Activated naive CD8-positive, alpha-beta T cell (primary cell): ENCODE results near the gene SNAPC4.

Source experiments
- H3K27ac Mint-ChIP-seq: one replicate; pipeline ENCODE4 v1.8.0; 2021; ENCODE audit warnings: mixed read lengths
- H3K27me3 Mint-ChIP-seq: one replicate; pipeline ENCODE4 v1.8.0; 2021; ENCODE audit warnings: mixed read lengths
- H3K36me3 Mint-ChIP-seq: one replicate; pipeline ENCODE4 v1.8.0; 2021; ENCODE audit warnings: mixed read lengths
- H3K4me1 Mint-ChIP-seq: one replicate; pipeline ENCODE4 v1.8.0; 2021; ENCODE audit warnings: low read depth, mixed read lengths
- H3K4me3 Mint-ChIP-seq: one replicate; pipeline ENCODE4 v1.8.0; 2021; ENCODE audit warnings: mild to moderate bottlenecking, mixed read lengths
- H3K9me3 Mint-ChIP-seq: one replicate; pipeline ENCODE4 v1.8.0; 2021; ENCODE audit warnings: low read depth, mixed read lengths

The SNAPC4 gene

DNA sequence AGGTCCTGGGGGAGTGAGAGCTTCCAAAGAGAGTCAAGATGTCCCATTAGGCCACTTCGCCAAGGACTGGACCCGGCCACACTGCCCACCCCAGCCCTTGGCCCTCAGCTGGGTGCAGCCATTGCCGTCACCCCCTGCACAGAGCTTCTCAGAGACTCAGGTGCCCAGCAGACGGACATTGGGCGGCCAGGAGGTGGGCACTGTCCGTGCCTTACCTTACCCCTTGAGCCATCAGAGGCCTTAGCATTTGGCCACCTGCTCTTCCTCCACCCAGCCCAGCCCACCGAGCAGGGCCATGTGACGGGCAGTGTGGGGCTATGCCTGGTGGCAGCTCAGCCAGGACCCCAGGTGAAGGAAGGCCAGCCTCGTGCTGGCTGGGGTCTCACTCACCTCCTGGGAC lies 33.1 kb downstream of the SNAPC4 start:
- Mint-ChIP-seq H3K27ac (no peak overlapping the region), H3K36me3 (no peaks in the 10 kb centered on the region), H3K9me3 (no peaks in the 10 kb centered on the region), H3K4me1 (peaks cover 5% of the 10 kb centered on the region), H3K4me3 (no peak overlapping the region), H3K27me3 (no peaks in the 10 kb centered on the region)

DNA sequence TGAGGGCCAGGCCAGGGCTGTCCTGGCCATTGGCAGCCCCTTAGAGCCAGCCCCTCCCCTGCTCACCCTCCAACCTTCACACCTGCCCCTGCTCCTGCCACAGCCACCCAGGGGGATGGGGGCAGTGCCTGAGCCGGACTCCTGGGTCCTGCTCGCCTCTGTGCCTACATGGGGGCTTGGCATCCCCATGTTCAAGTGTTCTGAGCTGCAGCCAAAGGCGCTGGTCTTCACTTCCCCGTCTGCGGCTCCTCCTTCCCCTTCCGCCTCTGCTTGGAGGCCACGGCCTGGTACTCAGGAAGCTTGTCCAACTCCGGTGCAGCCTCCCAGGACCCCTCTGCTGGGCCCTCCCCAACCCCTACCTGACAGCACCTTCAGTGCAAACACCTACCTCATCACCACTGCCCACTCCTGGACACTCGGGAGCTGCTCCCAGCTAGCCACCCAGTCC lies 34.2 kb downstream of the SNAPC4 start:
- Mint-ChIP-seq H3K4me1 (peaks cover 5% of the 10 kb centered on the region), H3K9me3 (no peaks in the 10 kb centered on the region), H3K36me3 (no peaks in the 10 kb centered on the region), H3K27ac (no peak overlapping the region), H3K27me3 (no peaks in the 10 kb centered on the region), H3K4me3 (no peak overlapping the region)

DNA sequence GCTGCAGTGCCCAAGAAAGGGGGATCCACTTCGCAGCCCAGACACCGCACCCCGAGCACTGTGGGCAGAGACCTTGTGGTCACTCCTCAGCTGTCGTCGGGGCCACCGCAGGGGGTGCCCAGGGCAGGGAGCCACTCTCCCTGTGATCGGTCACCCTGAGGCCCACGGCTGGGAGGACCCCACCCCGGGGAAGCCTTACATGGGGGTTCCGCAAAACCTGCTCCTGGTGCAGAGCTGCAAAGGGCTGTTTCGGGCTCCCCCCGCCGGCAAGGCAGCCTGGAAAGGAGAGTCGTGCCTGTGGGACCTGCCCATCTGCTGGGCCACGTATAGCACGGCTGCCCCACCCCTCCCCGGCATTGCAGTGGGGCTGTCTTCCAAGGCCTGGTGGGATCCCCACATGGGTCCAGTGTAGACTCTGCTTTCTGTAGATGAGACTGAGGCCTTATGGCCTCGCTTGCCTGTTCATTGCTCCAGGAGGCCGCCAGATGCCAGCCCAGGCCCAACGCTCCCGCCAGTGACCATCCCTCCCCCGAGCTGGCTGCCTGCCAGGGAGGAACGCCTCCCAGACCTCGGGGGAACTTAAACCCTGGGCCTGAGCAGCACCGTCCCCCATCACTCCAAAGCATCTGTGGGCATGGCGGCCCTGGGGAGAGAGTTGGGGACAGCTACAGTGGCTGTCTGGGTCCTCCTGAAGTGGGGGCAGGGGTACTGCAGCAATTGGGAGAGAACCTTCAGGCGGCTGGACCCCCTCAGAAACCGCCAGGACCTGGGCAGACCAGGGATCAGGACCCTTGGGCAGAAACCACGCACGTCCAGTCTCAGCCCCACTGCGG lies 34.8 kb downstream of the SNAPC4 start:
- H3K4me3 Mint-ChIP-seq = no peak overlapping the region
- peaks cover 5% of the 10 kb centered on the region for H3K4me1 Mint-ChIP-seq
- no peaks in the 10 kb centered on the region for H3K36me3 Mint-ChIP-seq
- no peaks in the 10 kb centered on the region for H3K27me3 Mint-ChIP-seq
- H3K9me3 Mint-ChIP-seq = no peaks in the 10 kb centered on the region
- H3K27ac Mint-ChIP-seq = no peak overlapping the region

DNA sequence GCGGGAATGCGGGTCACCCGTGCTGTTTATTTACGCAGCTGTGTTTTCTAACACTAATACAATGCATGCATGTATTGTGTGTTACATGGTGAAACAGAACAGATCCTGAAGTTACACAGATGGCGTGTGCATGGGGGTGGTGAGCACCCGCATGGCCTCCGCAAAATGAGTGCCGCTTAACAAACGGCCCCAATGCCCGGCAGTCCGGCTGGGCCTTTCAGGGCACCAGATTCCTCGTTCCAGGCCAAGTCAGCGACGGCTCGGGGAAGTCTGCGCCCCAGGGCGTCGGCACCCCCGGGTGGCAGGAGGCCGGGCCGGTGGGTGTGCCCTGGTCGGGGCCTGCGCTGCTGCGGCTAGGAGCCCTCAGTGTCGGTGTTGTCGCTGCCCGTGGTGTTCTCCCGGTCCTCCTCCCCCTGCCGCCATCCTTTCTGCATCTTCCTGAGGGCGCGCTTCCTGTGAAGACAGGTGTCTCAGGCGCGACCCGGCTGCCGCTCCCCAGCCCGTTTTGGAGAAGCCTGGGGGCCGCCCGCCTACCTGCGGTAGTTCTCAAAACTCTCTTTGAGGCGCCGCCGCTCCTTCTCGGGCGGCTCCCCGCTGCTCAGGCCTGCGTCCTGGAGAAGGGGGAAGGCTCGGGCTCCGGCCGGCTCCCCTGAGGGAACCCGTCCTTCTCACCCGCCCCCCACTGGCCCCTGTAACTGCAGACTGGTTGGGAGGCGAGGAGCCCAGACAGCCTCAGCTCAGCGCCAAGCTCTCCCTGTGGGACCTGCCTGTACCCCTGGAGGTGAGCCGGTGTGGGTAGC lies 35.8 kb downstream of the SNAPC4 start:
- Mint-ChIP-seq H3K27ac (no peak overlapping the region), H3K4me3 (peak overlapping the region; percentile 70), H3K9me3 (no peaks in the 10 kb centered on the region), H3K36me3 (no peaks in the 10 kb centered on the region), H3K4me1 (peaks cover 5% of the 10 kb centered on the region), H3K27me3 (no peaks in the 10 kb centered on the region)

DNA sequence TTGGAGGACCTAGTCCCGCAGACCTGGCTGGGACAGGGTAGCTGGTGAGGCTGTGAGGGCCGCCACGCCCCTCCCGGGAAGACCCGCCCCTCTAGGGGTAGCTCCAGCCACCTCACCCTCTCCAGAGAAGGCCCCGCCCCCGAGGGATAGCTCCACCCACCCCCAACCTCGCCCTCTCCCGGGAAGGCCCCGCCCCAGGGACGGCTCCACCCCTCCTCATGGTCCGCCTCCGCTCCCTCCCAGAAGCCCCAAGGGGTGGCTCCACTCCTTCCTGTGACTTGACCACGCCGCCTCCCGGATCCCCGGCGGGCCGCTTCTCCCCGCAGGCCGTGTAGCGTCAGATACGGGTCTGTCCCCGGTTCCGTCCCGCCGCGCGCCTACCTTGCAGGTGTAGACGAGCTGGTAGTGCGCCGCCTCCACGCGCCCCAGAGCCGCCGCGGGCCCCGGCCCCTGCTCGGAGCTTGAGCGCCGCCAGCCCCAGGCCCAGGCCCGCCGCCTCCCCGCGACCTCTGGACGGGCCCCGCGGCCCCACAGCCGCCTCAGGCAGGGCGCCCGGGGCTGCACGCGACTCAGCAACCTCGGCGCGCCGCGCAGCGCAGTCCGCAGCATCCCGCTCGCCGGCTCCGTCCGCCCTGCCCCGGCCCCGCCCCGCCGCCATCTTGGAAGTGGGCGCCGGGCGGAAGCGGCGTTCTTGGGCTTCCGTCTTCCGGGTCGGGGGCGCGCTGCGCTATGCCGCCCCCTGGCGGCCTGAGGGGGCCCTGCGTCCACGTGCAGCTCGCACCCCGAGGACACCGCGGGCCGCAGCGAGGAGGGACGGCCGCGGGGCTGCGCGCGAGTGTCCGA lies 36.6 kb downstream of the SNAPC4 start, which contains the start of gene DNLZ:
TSS of gene DNLZ (minus strand) at position 639 of the 843 bp plus-strand sequence. CDS start at position 609, 30 bp downstream.
- Mint-ChIP-seq H3K4me1 (peaks cover 5% of the 10 kb centered on the region), H3K27ac (peak within 1 kb of the TSS; percentile 58), H3K9me3 (no peaks in the 10 kb centered on the region), H3K36me3 (no peaks in the 10 kb centered on the region), H3K4me3 (peak within 1 kb of the TSS; percentile 83), H3K27me3 (no peaks in the 10 kb centered on the region)

DNA sequence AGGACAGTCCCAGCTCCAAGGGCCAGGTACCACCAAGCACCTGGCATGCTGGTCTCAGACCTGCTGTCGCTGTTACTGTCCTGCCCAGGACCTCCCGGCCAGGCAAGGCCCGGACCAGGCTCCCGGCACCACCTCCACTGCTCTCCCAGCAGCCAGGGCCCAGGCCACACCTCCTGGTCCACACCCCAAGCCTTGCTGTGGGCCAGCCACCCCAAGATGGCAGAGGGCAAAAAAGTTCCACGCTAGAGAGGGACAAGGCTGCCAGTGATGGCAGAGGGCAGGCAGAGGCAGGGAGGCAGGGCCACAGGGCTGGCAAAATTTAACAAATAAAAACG lies 37.6 kb downstream of the SNAPC4 start:
- Mint-ChIP-seq H3K27ac (no peak overlapping the region), H3K4me3 (peak overlapping the region; percentile 83), H3K9me3 (no peaks in the 10 kb centered on the region), H3K27me3 (no peaks in the 10 kb centered on the region), H3K36me3 (no peaks in the 10 kb centered on the region), H3K4me1 (peaks cover 5% of the 10 kb centered on the region)

DNA sequence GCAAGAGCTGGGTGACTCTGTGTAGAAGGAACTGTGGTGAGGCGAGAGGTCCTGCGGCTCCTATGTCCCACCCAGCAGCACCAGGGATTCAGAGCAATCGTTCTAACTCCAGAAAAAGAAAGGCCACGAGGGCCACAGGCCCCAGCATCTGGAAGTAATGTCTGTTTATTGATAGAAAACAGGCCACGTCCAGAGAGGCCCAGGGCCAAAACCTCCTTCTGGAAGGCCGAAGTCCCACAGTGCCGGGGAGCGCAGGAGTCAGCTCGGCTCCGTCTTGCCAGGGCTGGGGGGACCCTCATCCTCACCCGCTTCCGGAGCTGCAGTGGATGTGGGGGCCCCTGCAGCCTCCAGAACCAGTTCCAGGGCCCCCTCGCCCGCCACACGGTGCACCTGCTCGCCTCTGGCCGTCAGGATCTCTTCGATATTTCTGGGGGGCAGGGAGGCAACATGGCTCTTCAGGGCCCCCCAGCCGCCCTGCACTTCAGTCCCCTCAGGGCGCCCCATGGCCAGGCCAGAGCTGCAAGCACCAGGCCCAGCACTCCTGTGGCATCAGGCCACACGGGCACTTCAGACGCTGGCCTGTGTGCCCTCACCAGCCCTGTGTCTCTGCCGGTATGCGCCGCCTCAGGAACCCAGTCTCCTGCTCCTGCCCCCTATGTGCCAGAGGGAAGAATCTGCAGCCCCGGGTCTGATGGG lies 38.1 kb downstream of the SNAPC4 start:
- Mint-ChIP-seq H3K27me3 (no peaks in the 10 kb centered on the region), H3K4me3 (no peak overlapping the region), H3K27ac (no peak overlapping the region), H3K4me1 (peaks cover 5% of the 10 kb centered on the region), H3K36me3 (no peaks in the 10 kb centered on the region), H3K9me3 (no peaks in the 10 kb centered on the region)

DNA sequence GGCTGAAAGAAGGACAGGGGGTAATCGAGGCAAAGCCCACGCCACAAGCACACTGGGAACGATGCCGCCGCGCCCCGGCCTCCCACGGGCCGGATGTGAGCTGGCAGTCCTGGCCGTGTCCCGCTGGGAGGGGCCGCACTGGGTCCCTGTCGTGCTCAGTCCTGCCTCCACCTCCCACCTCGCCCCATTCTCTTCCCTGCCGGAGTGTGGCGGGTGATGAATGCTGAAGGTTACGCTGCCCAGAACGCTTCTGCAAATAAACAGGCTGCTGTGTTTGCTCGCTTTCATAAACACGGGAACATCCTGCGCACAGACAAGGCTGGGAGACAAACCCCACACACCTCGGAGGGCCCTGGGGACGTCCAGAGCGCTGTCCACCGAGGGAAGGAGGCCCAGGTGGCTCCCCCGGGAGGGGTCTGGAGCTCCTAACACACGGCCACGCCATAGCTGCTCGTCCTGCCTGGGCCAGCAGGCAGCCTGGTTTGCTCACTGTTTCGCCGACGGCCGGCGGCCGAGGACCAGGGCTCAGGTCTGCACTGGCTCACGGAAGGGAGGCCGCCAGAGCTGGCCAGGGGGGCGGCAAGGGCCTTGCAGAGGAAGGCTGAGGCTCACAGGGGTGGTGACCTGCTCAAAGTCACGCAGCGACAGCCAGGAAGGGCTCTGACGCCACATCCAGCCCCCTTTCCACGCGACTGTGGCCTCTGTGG lies 38.8 kb downstream of the SNAPC4 start:
- H3K4me1 Mint-ChIP-seq = peaks cover 5% of the 10 kb centered on the region
- H3K27ac Mint-ChIP-seq = no peak overlapping the region
- no peaks in the 10 kb centered on the region for H3K27me3 Mint-ChIP-seq
- H3K36me3 Mint-ChIP-seq = no peaks in the 10 kb centered on the region
- H3K9me3 Mint-ChIP-seq = no peaks in the 10 kb centered on the region
- H3K4me3 Mint-ChIP-seq = no peak overlapping the region

DNA sequence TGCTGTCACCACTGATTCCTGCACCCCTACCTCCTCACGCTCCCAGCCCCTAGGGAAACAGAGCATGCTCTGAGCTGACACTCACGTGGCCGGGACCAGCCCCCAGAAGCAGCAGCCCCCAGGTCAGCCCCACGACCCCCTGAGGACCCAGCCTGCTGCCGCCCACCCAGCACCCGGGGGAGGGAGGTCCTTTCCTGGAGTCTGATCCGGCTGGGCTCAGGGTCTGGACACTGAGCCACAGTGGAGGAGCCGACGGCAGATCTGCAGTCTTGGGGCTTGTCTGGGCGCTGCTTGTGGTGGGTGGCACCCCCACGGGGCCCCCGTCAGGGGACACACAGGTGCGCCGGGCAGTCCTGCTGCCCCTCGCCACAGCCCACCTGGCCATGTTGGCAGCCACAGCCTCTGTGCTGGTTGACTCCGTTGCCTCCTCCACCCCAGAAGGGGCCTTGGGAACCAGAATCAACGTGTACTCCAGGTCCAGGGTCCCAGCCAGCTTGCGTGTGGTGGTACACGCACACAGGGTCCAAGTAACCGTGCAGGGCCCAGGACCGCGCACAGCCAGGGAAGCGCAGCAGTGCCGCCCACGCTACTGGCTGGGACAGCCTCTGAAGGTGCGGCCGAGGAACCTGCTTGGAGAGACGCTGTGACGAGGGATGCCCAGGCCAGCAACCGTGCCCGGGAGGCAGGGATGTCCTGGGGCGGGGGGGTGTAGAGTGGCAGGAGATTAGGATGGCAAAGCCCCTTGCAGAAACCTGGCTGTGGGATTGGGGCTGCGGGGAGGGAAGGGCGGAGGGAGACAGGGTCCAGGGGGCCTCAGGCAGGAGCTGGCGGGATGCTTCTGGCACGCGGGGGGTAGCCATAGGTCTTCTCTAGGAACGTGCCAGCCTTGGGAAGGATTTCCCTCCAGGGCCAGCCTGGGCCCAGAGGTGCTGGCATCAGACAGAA lies 39.9 kb downstream of the SNAPC4 start:
- no peaks in the 10 kb centered on the region for H3K36me3 Mint-ChIP-seq
- no peak overlapping the region for H3K4me3 Mint-ChIP-seq
- H3K27ac Mint-ChIP-seq = no peak overlapping the region
- H3K4me1 Mint-ChIP-seq = peaks cover 3% of the 10 kb centered on the region
- no peaks in the 10 kb centered on the region for H3K9me3 Mint-ChIP-seq
- H3K27me3 Mint-ChIP-seq = no peaks in the 10 kb centered on the region

DNA sequence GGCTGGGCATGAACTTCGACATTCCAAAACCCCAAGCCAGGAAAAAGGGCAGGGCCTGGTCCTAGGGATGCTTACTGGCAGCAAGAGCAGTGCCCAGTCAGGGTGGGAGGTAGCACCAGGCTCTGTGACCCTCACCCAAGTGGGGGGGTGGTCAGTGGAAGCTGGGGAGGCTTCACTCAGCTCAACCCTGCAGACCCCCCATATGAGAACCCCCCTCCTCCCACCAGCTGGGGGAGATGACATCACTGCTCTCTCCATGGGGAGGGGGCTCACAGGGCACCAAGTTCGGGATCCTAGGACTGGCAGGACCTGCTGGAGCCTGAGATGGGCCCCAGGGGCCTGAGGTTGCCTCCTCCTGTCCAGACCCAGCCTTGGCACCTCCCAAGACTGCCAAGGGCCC lies 41.1 kb downstream of the SNAPC4 start:
- no peaks in the 10 kb centered on the region for H3K36me3 Mint-ChIP-seq
- no peaks in the 10 kb centered on the region for H3K9me3 Mint-ChIP-seq
- H3K27me3 Mint-ChIP-seq = no peaks in the 10 kb centered on the region
- H3K4me1 Mint-ChIP-seq = peaks cover 3% of the 10 kb centered on the region
- H3K4me3 Mint-ChIP-seq = no peak overlapping the region
- H3K27ac Mint-ChIP-seq = no peak overlapping the region

DNA sequence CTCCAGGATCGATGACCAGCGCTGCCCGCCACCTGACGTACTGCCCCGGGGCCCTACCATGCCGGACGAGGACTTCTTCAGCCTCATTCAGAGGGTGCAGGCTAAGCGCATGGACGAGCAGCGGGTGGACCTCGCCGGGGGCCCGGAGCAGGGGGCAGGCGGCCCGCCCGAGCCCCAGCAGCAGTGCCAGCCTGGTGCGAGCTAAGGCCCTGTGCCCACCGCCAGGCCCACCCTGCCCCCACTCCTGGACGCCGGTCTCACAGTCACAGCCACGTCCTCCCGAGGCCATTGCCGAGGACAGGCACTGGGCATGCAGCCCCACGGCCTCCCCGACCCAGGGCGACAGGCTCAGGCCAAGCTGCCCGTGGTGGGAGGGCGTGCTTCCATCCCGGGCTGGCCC lies 42.0 kb downstream of the SNAPC4 start:
- Mint-ChIP-seq H3K27ac (no peak overlapping the region), H3K9me3 (no peaks in the 10 kb centered on the region), H3K4me1 (peaks cover 3% of the 10 kb centered on the region), H3K4me3 (no peak overlapping the region), H3K36me3 (no peaks in the 10 kb centered on the region), H3K27me3 (no peaks in the 10 kb centered on the region)

DNA sequence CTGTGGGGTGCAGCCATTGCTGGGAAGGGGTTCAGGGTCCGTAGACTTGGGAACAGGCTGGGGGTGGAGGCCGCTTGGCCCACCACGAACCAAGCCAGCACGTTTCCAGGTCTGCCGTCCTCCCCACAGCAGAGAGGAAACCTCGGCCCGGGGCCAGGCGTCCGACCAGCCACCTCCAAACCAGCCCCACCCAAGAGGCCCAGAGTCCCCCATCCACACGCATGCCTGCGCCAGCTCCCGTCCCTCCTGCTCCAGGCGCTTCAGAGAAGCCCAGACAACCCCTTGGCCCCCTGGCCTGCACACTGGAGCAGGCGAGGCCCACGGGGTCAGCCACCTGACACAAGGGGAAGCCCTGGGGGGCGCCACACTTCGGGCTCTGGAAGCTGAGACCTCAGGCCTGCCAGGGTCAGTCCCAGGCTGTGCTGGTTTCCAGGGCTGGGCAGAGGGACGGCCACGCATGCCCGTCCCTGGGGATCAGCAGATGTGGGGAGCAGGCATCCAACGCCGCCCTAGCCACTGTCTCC lies 42.7 kb downstream of the SNAPC4 start:
- H3K4me1 Mint-ChIP-seq = no peaks in the 10 kb centered on the region
- no peaks in the 10 kb centered on the region for H3K9me3 Mint-ChIP-seq
- H3K36me3 Mint-ChIP-seq = no peaks in the 10 kb centered on the region
- H3K4me3 Mint-ChIP-seq = no peak overlapping the region
- no peak overlapping the region for H3K27ac Mint-ChIP-seq
- no peaks in the 10 kb centered on the region for H3K27me3 Mint-ChIP-seq
